ENCODE data around the gene NXT2.
"Not testable (repeated sequence)": the region's sequence is repeated elsewhere in the genome, so short reads cannot be mapped to it uniquely, and the experiment has no call there.

NXT2 gene

DNA sequence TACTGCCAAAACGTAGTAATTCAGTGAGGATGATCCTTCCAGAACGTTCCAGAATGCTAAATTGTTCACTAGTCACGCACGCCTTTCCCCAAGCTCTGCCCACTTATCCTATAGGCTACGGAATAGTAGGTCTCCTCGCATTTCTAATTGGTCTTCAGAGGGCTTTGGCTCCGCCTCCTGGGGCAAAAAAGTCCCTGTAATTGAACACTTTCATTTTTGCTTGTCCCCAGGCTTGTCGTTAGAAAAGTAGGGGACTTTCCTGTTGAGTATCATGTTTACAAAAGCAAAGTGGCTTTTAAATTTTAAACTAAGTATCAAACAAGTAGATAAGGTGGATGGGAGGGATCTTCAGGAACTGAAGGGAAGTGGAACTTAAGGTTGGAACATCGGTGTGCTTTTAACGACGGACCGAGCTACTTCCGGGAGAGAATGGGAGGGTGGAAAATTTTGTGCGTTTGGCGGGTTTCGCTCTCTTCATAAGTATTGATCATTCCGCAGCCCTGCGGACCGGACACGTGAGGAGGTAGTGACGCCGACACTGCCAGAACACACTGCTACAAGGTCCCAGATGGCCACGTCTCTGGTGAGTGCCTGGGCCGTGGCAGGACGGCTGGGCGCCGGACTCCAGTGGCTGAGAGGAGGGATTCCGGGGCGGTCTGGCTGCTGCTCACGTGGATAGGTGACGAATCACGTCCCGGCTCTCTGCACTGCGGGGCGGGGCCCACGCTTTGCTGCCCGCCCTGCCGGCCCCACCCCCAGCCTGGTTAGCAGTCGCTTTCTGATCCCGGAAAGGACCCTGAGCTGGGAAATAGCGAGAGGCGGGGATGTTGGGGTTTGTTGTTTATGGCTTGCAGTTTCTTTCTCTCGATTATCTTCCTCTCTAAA, at the start of gene NXT2:
Gene NXT2, plus strand, starts transcription at position 406 of the 885 bp plus-strand sequence. Its CDS starts 163 bp downstream, at position 569.
- peak; percentile 90 for DNase-seq

DNA sequence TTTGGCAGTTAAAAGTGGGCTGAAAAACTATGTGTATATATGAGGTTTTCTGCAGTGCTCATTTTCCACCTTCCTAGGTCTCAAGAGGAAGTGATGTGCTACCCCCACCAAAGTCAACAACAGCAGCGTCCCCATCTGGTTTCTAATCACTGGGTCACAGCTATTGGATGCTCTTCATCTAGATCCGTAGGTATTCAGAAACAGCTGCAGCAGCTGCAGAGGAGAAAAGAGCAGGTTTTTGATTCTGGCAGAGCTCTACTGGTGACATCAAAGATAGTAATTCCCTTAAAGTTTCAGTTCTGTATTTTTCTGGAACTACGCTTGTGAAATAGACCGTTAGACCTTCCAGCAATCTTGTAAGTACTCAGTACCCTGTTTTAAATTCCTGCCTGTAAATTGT, 49.0 kb upstream of the NXT2 start:
- no peak for DNase-seq

DNA sequence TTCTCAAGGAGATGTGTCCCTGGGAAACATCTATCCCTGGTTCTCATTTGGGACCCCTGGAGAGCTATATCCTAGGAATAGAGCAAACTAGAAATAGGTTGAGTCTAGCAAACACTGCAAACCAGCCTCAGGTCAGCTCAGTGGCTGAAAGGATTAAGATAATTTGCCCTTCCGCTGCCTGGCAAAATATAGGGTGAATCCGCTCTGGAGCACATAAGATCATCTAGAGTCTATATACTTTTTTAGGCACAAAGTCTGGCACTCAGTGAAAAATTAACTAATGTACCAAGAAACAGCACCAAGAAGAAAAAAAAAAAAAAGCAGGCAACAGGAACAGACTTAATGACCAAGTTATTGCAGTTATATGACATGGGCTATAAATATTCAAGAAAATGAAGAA, 47.5 kb upstream of the NXT2 start:
- DNase-seq = no peak

DNA sequence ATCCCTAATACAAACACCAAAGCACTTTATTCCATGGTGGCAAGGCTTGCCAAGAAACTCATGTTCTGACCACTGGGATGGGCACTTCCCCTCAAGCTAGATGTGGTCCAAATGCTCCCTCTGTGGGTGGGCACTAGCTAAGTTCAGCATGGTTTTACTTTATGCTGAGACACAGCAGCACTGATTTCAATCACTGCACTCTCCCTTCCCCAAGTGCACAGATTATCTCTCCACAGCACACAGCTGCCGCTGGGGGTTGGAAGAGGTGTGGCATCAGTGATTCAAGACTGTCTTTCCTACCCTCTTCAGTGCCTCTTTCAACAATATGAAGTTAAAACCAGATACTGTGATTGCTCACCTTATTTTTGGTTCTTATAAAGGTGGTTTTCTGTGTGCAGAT, 38.2 kb upstream of the NXT2 start:
- no peak for DNase-seq

DNA sequence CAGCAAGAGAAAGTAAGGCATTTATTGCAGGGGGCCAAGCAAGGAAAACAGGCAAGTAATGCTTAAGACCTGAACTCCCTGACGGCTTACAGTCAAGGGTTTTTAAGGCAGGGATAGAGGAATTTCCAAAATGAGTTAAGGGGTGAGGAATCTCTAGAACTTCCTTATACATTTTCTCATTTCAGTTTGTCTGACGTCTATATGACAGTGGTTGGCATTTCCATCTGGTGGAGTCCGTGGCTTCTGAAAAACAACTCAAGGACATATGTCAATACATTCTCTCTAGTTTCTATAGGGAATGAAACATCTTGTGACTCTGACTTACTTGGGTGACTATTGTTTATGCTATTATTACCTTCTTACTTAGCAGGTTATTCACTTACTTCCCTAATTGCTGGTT, 35.5 kb upstream of the NXT2 start:
- DNase-seq = no peak

- no peak for DNase-seq
Observed at GRCh38 chrX:109508915-109509314, 27.7 kb upstream of the NXT2 start.

GRCh38 chrX:109511113-109511512, 25.5 kb upstream of the NXT2 start:
- no peak for DNase-seq

DNA sequence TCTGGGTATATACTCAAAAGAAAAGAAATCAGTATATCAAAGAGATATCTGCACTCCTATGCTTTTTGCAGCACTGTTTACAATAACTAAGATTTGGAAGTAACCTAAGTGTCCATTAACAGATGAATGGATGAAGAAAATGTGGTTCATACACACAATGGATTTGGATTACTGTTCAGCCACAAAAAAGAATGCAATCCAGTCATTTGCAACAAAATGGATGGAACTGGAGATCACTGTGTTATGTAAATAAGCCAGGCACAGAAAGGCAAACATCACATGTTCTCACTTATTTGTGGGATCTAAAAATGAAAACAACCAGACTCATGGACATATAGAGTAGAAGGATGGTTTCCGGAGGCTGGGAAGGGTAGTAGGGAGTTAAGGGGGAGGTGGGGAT, 17.6 kb upstream of the NXT2 start:
- DNase-seq = no peak

DNA sequence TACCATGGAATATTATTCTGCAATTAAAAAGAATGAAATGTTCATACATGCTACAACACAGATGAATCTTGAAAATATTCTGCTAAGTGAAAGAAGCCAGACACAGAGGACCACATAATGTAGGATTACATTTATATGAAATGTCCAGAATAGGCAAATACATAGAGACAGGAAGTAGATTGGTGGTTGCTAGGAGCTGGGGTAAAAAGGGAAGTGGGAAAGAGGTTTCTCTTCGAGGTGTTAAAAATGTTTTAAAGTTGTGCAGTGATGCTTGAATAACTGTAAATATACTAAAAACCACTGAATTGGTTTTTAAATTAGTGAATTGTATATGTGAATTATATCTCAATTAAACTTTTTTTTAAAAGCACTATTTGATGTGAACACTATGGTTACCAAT, 3.6 kb upstream of the NXT2 start:
- no peak for DNase-seq

GRCh38 chrX:109533631-109534030, 3.0 kb upstream of the NXT2 start:
- DNase-seq = no peak

DNA sequence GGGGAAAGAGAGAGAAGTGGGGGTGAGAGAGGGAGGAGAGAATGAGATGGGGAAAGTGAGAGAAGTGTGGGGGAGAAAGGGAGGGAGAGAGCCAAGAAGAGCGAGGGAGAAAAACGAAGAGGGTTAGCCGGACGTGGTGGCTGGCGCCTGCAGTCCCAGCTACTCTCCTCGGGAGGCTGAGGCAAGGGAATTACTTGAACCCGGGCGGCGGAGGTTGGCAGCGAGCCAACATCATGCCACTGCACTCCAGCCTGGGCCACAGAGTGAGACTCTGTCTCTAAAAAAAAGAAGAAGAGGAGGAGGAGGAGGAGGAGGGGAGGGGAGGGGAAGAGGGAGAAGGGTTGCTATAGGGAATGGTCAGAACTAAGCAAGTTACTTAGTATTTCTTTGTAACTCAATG, 1.7 kb upstream of the NXT2 start:
- no peak for DNase-seq

GRCh38 chrX:109535578-109535977, 1.1 kb upstream of the NXT2 start:
- peak; percentile 4 for DNase-seq

GRCh38 chrX:109537324-109537665, 651 bp downstream of the NXT2 start:
- DNase-seq = no peak

GRCh38 chrX:109539007-109539406, 2.4 kb downstream of the NXT2 start:
- DNase-seq = not testable (repeated sequence)

DNA sequence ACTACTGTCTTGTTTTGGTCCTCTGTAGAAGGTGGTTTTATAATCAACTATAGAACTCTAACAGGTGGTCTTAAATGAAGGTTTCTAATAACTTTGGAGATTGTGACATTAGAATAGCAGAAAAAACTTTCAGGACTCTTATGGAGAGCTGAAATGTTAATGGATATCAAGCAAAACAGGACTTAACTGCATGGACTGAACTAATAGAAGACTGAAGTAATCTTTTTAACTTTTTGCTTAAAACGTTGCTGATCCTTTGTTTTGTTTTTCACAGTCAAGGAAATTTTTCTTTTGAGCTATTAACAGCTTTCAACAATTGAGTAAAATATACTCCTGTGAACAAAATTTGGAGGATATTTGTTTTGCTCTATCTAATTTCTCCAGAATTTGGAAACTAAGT, 17.2 kb downstream of the NXT2 start:
- DNase-seq = no peak

GRCh38 chrX:109576083-109576482, 39.4 kb downstream of the NXT2 start:
- DNase-seq = not testable (repeated sequence)

DNA sequence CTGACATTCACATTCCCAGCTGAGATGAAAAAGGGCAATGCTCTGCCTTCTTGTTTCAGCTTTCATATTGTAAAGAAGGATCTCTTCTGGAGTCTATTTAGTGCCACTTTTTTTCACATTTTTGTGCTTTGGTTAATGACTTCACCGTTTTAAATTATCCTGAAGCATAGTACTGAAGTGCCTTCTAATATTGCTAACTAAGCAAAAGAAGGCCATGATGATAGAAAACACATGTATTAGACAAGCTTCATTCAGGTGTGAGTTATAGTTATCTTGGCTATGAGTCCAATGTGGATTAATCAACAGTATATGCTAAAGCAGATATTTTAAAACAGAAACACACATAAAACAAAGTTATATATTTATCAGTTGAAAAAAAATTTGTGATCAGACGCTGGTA, 40.4 kb downstream of the NXT2 start:
- DNase-seq = no peak

GRCh38 chrX:109578916-109579315, 42.3 kb downstream of the NXT2 start:
- DNase-seq = no peak

DNA sequence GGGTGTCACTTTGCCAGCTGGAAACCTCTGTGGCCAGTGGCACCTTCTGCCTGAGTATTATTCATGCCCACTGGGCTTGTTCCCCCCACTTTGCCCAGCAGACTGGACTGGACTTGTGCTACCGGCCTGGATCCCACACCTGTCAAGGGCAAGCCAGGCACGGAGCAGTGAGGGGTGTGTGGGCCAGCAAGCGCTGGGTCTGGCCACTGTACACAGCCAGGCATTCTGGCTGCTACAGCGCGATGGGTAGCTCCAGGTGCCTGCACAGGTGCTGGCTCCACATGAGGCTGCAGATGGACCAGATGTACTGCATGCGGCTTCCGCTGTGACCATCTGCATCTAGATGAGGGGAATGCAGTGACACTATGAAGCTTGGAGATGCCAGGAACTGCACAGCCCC, 48.8 kb downstream of the NXT2 start:
- no peak for DNase-seq

DNA sequence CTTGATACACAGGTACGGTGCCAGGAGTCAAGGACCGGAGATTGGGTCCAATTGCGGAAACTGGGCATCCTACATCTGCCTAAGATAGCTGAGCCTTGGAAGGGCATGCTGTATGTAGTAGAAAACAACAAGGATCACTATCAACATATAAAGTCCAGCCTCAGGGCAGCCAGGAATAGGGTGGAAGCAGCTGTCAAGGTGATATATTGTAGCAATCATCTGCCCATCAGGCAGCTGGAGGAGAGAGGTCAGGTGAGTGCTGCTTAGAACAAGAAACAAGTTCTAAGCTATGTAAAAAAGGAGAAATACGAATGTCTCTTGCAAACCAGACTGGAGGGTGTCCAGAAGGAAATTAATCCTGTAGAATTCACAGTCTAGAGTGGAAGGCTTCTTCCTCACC, 53.5 kb downstream of the NXT2 start:
- DNase-seq = no peak
